ENCODE results near the gene ACAA1.
A peak's percentile ranks its signal among the peaks of the same experiment; 100 is the strongest.
"Not testable (repeated sequence)": the region's sequence is repeated elsewhere in the genome, so short reads cannot be mapped to it uniquely, and the experiment has no call there.

The ACAA1 gene

DNA sequence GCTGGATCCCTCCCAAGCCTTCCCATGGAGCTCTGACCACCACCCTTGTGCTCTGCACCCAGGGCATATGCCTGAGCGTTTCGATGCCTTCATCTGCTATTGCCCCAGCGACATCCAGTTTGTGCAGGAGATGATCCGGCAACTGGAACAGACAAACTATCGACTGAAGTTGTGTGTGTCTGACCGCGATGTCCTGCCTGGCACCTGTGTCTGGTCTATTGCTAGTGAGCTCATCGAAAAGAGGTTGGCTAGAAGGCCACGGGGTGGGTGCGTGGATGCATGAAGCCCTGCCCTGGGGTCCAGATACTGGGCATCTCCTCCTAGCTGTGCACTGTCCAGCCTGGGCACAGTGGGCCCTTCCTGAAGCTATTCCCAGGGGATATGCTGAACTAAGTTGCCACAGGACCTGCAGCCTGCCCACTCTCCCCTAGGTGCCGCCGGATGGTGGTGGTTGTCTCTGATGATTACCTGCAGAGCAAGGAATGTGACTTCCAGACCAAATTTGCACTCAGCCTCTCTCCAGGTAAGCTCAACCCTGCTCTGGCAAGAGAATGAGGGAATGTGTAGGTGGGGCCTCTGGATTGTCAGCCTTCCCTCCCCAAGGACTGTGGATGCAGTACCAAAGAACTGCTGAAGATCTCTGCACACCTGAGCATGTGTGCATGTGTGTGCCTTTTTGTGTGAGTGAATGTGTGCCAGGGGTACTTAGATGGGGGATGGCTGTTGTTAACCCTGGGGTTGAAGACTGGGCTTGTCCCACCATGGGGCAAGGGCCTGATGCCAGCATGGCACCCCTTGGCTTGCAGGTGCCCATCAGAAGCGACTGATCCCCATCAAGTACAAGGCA lies 3.6 kb upstream of the ACAA1 start:
- H3K4me3 ChIP-seq (ENCODE audit: low read length), result no peak overlapping the region
- TF ChIP-seq, protein P1, sequence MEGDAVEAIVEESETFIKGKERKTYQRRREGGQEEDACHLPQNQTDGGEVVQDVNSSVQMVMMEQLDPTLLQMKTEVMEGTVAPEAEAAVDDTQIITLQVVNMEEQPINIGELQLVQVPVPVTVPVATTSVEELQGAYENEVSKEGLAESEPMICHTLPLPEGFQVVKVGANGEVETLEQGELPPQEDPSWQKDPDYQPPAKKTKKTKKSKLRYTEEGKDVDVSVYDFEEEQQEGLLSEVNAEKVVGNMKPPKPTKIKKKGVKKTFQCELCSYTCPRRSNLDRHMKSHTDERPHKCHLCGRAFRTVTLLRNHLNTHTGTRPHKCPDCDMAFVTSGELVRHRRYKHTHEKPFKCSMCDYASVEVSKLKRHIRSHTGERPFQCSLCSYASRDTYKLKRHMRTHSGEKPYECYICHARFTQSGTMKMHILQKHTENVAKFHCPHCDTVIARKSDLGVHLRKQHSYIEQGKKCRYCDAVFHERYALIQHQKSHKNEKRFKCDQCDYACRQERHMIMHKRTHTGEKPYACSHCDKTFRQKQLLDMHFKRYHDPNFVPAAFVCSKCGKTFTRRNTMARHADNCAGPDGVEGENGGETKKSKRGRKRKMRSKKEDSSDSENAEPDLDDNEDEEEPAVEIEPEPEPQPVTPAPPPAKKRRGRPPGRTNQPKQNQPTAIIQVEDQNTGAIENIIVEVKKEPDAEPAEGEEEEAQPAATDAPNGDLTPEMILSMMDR (conservative IDR thresholded peaks at IDR 0.05; ENCODE audit: low read depth, low read length), result no peak

DNA sequence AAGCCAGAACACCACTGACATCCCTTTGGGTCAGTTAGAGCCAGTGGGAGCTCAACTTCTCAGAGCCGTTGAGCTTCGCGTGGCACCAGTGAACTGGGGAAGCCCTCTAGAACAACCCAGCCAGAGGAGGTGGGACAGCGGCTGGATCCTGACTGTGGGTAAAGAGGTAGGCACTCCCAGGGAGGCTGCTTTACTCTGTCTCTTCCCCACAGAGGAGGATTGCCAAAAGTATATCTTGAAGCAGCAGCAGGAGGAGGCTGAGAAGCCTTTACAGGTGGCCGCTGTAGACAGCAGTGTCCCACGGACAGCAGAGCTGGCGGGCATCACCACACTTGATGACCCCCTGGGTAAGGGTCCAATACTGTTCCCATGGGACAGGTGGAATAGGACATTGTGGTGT lies 2.7 kb upstream of the ACAA1 start:
- TF ChIP-seq, protein P1 (conservative IDR thresholded peaks at IDR 0.05; ENCODE audit: low read depth, low read length), result no peak
- DNase-seq (ENCODE audit: low read depth), result no peak
- peak overlapping the region; percentile 69 for H3K4me3 ChIP-seq (ENCODE audit: low read length)

More for the DNA sequence above, 3.6 kb upstream of the ACAA1 start:
- no peak for DNase-seq (ENCODE audit: low read depth)

DNA sequence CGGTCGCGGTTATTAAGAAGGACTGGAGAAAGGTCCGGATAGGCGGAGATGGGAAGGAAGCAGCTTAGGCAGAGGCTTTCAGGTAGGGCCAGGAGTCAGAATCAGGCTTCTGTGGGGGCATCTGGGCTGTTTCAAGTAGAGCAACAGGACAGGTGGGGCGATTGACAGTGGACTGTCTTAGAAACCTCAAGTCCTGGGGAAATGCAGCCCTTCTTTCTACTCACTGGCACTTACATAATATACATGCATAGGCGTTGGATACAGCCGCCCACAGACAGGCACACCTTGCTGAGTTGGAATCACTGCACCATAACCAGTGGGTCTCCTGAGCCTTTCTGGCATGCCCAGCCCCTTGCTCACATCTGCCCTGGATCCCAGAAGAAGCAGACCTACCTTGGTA lies 2.3 kb upstream of the ACAA1 start:
- DNase-seq (ENCODE audit: low read depth), result no peak
- TF ChIP-seq, protein P1 (conservative IDR thresholded peaks at IDR 0.05; ENCODE audit: low read depth, low read length), result no peak

DNA sequence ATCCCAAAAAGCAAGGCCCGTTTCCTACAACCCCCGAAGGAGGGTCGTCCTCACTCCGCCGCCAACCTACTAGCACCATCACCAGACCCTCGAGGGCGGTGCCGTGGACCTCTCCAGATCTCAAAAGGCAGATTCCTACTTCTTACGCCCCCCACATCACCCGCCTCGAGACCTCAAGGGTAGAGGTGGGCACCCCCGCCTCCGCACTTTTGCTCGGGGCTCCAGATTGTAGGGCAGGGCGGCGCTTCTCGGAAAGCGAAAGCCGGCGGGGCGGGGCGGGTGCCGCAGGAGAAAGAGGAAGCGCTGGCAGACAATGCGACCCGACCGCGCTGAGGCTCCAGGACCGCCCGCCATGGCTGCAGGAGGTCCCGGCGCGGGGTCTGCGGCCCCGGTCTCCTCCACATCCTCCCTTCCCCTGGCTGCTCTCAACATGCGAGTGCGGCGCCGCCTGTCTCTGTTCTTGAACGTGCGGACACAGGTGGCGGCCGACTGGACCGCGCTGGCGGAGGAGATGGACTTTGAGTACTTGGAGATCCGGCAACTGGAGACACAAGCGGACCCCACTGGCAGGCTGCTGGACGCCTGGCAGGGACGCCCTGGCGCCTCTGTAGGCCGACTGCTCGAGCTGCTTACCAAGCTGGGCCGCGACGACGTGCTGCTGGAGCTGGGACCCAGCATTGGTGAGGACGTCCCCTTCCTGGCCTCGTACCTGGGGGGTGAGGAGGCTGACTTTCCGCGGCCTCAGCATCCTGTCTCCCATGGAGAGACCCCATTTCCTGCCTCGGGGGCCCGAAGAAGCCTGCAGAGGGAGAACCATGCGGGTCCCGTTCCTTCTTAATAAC lies 1.6 kb upstream of the ACAA1 start, which contains the start of gene MYD88:
Gene MYD88 (plus strand): TSS at position 313 of the 842 bp plus-strand sequence. CDS start 40 bp downstream, at position 353.
- TF ChIP-seq, protein P1 (conservative IDR thresholded peaks at IDR 0.05; ENCODE audit: low read depth, low read length), result no peak
- DNase-seq (ENCODE audit: low read depth), result no peak
- peak within 1 kb of the TSS; percentile 69 for H3K4me3 ChIP-seq (ENCODE audit: low read length)

More for the DNA sequence above, 2.3 kb upstream of the ACAA1 start:
- H3K4me3 ChIP-seq (ENCODE audit: low read length), result peak overlapping the region; percentile 69

DNA sequence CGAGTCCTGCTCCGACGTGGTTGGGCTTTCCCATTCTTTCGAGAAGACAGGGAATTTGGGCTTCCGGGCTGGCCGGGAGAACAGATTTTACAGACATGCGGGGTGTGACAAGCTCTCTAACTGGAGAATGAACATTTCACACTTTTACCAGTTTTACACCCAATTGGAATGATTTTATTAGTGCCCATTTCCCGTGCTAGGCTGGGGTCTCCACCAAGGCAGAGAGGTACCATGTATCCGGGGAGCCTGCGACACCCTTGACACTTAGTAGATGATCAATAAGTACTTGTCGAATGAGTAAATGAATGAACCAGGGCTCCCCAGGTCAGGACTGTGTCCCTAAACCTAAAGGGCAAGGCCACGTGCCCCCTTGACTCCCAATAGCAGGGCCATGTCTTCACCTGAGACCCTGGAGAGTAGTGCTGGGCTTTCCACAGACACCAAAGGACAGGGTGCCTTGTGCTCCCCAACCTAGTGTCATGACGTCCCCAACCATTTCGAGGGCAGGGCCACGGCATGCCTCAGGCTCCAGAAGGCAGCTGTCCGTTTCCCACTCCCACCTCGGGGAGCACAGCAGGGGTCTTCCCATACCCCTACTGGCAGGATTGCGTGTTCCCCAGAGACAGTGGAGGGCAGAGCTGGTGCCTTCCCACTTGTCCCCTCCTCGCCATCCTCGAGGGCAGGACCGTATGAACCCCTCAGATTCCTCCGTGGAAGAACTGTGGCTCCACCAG lies 855 bp upstream of the ACAA1 start:
- TF ChIP-seq, protein P1 (conservative IDR thresholded peaks at IDR 0.05; ENCODE audit: low read depth, low read length), result peak; percentile 0
- DNase-seq (ENCODE audit: low read depth), result no peak
- H3K4me3 ChIP-seq (ENCODE audit: low read length), result peak overlapping the region; percentile 69

DNA sequence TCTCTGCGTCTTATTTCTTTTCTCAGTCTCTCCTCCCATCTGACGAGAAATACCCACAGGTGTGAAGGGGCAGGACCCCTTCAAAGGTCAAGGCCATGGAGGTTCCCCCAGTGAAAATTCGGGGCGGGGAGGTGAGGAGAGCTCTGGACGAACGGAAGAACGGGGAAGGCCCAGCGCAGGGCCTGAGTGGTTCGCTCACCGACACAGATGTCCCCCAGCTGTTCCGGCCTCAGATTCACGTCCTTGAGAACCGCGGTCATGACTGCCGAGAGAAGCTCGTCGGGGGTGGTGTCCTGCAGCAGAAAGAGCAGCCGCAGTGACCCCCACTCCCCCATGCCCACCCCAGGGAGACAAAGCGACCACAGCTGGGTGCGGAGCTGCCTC lies 542 bp downstream of the ACAA1 start:
- no peak for DNase-seq (ENCODE audit: low read depth)
- H3K4me3 ChIP-seq (ENCODE audit: low read length), result peak overlapping the region; percentile 84
- TF ChIP-seq, protein P1 (conservative IDR thresholded peaks at IDR 0.05; ENCODE audit: low read depth, low read length), result no peak

DNA sequence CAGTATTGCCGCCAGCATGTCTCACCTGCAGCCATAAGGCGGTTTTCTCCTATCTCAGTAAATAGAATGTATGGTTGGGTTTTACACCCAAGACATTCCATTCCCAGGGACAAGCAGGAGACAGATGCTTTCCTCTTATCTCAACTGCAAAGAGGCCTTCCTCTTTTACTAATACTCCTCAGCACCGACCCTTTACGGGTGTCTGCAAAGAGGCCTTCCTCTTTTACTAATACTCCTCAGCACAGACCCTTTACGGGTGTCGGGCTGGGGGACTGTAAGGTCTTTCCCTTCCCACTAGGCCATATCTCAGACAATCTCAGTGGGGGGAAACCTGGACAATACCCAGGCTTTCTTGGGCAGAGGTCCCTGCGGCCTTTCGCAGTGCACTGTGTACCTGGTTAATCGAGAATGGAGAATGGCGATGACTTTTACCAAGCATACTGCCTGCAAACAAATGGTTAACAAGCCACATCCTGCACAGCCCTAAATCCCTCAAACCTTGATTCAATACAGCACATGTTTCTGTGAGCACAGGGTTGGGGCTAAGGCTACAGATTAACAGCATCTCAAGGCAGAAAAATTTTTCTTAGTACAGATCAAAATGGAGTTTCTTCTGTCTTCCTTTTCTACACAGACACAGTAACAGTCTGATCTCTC lies 1.2 kb downstream of the ACAA1 start:
- peak overlapping the region; percentile 84 for H3K4me3 ChIP-seq (ENCODE audit: low read length)
- DNase-seq (ENCODE audit: low read depth), result not testable (repeated sequence)

DNA sequence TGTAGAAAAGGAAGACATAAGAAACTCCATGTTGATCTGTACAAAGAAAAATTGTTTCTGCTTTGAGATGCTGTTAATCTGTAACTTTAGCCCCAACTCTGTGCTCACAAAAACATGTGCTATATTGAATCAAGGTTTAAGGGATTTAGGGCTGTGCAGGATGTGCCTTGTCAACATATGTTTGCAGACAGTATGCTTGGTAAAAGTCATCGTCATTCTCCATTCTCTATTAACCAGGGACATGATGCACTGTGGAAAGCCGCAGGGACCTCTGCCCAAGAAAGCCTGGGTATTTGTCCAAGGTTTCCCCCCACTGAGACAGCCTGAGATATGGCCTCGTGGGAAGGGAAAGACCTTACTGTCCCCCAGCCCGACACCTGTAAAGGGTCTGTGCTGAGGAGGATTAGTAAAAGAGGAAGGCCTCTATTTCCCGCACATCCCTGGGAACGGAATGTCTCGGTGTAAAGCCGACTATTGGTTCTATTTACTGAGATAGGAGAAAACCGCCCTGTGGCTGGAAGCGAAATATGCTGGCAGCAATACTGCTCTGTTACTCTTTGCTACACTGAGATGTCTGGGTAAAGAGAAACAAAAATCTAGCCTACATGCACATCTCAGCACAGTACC lies 2.3 kb downstream of the ACAA1 start:
- H3K4me3 ChIP-seq (ENCODE audit: low read length); DNase-seq (ENCODE audit: low read depth): not testable (repeated sequence)
